AG20443 (cell line): Measurements from ENCODE around the gene RHBDF2.

Experiments used
- DNase-seq: peaks from one replicate; pipeline ENCODE4 v3.0.0; 2012; ENCODE audit warnings: low spot score, mixed read lengths

The RHBDF2 gene

DNA sequence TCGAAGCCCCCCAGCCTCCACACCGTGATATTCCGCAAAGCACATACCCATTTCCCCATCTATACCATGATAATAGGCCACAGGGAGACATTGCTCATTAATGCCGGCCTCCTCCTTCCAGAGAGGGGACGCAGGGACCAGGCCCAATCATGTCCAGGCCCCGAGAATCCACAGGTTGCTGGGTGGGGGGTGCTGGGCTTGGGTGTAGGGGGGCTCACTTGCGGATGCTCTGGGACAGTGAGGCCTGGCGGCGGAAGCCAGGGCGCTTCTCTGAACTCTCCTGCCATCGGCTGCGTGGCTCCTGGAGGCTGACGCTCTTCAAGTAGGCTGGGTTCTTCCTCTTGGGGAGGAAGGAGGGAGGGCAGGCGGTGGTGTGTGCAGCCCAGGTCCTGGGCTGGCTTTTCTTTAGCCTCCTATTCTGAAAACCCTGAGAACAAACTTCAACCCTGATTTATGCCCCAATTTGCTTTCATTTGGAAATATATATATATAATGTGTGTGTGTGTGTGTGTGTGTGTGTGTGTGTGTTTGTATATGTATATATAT is 21.6 kb downstream of the RHBDF2 start:
- no peak for DNase-seq

GRCh38 chr17:76478730-76479514 is 22.3 kb downstream of the RHBDF2 start:
- no peak for DNase-seq

DNA sequence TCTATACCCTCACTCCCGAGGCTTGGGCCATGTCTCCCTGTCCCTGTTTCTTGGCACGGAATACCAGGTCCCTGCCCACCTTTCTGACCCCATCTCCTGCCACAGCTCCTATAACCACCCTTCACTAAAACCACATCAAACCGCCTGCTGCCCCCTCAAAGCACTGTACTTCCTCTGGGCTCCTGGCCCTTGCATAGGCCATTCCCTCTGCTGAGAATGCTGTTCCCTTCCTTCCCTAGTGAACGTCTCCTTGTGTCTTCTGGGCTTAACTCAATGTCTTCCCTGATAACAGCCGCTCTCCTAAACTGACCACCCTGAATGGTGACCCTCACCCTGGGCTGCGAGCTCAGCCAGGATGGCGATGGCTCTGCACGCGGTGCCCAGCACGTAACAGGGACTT is 23.1 kb downstream of the RHBDF2 start:
- DNase-seq, result no peak

GRCh38 chr17:76477576-76477975 is 23.6 kb downstream of the RHBDF2 start:
- DNase-seq, result no peak

- no peak for DNase-seq
These were observed 24.5 kb downstream of the RHBDF2 start for GRCh38 chr17:76476736-76477135.

GRCh38 chr17:76475302-76475701 is 25.9 kb downstream of the RHBDF2 start:
- no peak for DNase-seq

- no peak for DNase-seq
These were observed 26.3 kb downstream of the RHBDF2 start for GRCh38 chr17:76474894-76475293.

- no peak for DNase-seq
These were observed 27.0 kb downstream of the RHBDF2 start for GRCh38 chr17:76474238-76474637.

- peak; percentile 44 for DNase-seq
These were observed 27.7 kb downstream of the RHBDF2 start for GRCh38 chr17:76473541-76473985.

GRCh38 chr17:76472726-76473125 is 28.5 kb downstream of the RHBDF2 start:
- no peak for DNase-seq

DNA sequence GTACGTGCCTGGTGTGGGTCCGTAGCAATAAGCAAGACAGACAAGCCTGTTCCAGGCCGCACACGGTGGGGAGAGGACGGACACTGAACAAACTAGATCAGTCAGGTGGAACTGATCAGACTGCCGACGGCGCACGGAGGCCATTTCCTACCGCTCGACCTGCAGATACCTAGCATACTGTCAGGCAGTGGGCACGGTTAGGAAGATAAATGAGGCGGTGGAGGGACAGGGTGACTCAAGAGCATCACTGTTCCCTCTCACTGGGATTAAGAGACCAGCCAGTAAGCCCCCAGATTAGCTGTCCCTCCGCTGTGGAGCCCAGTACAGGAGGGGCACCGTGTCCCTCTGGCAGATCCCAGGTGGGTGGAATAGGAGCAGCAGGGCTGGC is 29.0 kb downstream of the RHBDF2 start:
- DNase-seq, result no peak

- DNase-seq, result no peak
These were observed 29.5 kb downstream of the RHBDF2 start for GRCh38 chr17:76471498-76472257.

DNA sequence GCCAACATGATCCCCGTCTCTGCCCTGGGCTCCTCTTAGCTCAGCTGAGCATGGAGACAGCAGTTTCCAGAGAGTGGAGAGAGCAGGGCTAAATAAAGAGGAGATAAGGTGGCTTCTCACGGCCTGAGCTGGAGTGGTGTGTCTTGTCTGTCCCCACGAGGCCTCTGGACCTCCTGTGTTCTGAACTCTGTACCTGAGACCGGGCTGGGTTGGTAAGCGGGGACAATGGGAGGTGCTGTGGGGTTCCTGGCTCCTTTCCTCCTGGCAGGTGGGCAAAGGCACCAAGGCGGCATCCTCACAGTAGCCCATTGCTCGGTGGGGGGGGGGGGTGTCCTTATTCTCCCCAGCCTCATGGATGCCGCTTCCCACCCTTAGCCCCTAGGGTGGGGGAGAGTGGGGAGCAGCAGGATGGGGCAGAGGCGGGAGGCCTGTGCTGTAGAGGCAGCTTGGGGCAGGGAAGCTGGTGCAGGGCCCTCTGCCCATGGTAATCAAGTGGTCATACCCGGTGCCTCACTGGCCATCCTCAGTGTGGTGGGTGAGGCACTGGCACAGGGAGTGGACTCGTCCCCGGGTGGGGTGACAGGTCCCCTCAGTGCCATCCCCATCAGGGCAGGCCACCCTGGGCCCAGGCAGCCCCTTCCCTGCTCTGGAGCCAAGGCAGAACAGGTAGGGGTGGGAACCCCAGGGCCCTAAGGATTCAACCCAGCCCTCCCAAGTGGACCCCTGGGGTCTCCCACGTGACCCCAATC is 31.1 kb downstream of the RHBDF2 start:
- no peak for DNase-seq

DNA sequence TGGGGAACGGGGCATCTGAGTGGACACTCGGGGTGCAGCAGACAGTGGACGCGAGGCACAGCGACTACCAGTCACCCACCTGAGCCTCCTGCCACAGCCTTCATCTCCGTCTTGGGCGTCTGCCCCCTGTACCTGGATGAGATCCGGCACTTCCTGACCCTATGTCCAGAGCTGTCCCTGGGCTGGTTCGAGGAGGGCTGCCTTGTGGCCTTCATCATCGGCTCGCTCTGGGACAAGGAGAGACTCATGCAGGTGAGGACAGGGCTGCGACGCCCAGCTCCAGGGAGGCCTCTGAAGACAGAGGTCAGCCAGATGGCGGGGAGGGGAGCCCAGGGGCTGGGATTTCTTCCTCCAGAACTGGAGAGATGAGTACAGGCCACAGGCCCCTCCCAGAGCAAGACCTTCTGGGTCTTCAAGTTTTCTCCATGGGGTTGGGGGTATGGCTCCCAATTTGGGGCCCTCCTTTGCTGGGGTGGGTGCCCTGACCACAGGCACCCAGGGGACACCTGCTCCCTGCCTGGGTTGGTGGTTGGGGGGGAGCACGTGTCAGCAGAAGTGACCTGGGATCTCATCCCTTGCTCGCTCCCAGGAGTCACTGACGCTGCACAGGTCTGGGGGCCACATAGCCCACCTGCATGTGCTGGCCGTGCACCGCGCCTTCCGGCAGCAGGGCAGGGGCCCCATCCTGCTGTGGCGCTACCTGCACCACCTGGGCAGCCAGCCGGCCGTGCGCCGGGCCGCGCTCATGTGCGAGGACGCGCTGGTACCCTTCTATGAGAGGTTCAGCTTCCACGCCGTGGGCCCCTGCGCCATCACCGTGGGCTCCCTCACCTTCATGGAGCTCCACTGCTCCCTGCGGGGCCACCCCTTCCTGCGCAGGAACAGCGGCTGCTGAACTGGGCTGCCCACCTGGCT is 31.9 kb downstream of the RHBDF2 start:
- DNase-seq, result no peak

- no peak for DNase-seq
These were observed 32.6 kb downstream of the RHBDF2 start for GRCh38 chr17:76468634-76469010.

DNA sequence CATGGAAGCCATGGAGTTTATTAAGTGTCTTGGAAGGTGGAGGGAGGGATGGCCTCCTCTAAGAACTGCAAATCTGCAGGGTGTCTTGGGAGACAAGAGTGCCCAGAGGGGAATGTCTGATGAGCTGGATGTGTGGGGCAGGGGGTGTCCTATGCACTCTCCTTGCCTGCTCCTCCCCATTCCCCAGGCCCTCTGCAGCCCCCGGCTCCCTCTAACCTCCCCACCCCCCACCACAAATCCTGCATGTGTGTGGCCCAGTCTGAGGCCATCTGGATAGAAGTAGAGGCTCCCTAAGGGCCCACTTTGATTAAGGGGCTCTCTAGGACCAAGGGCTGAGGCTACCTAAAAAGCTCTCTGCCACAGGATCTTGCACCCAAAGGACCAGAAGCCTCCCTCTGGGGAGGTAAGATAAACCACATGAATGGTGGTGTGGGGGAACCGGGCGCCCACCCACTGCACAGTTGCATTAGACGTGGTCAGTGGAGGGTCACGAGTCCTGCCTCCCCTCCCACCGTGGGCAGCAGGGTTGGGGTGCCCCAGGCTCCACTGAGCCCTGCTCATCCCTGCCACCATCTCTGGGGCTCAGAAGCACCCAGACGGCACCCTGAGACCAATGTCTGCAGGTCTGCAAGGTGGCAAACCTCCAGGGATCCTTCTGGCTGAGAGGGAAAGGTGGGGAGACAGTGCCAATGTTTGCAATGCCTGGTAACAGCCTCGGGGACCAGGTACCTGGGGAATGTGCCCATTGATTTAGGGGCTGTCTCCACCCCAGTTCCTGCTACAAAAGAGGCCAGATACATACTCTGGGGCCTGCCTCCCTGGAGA is 33.2 kb downstream of the RHBDF2 start:
- no peak for DNase-seq

DNA sequence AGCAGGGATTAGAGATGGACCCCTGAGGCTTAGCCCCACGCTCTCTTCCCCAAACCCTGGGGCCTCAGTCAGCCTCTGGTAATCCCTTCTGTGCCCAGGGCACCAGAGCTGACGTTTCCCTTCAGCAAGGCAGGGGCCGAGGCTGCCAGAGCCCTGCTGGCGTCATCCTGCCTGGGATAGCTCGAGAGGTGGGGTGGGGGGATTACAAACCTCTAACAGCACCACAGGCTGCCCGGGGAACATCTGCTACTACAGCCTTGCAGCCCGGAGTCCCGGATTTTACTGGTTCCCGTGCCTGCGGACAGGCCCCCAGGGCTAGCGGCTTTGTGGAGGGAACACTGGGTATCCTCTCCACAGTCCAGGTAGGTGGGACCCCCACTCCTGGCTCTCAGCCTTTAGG is 33.9 kb downstream of the RHBDF2 start, which contains the start of gene AANAT:
AANAT (plus strand) TSS at position 238 of the 400 bp plus-strand sequence. CDS start 1,144 bp downstream, outside the sequence.
- DNase-seq, result no peak

DNA sequence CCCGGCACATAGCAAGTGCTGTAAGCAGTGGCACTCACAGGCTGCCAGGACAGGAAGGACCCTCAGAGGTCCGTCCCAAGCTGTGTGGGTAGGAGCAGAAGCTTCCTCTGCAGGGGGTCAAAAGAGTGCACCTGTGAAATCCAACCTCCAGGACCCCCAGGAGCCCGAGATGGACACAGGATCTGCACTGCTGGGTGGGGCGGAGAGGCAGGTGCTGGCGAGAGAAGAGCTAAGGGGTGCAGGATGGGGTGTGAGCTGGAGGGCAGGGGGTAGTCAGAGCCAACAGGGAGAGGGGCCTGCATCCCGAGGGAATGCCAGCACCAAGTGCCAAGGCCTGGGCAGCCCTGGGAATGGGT is 34.5 kb downstream of the RHBDF2 start:
- no peak for DNase-seq

GRCh38 chr17:76462556-76463290 is 38.5 kb downstream of the RHBDF2 start:
- DNase-seq, result no peak
